Mucosa of stomach (tissue), 1 donor: Measurements from ENCODE around the gene ZNF653.
"Not testable (repeated sequence)": the region's sequence is repeated elsewhere in the genome, so short reads cannot be mapped to it uniquely, and the experiment has no call there.

Experiments used
- H3K27me3 ChIP-seq: one replicate; pipeline ENCODE4 v1.7.0; 2013; ENCODE audit warnings: mild to moderate bottlenecking, low read length; ENCODE audit not compliant: control insufficient read depth, insufficient read depth
- H3K36me3 ChIP-seq: one replicate; pipeline ENCODE4 v1.7.0; 2013; ENCODE audit warnings: low read length; ENCODE audit not compliant: control insufficient read depth, insufficient read depth
- H3K4me1 ChIP-seq: one replicate; pipeline ENCODE4 v1.7.0; 2013; ENCODE audit warnings: mild to moderate bottlenecking, low read length; ENCODE audit not compliant: control insufficient read depth, insufficient read depth
- H3K4me3 ChIP-seq: one replicate; pipeline ENCODE4 v1.7.0; 2013; ENCODE audit warnings: low read length
- H3K9ac ChIP-seq: one replicate; pipeline ENCODE4 v1.7.0; 2013; ENCODE audit warnings: mild to moderate bottlenecking, low read length, moderate library complexity
- H3K9me3 ChIP-seq: one replicate; pipeline ENCODE4 v1.7.0; 2013; ENCODE audit warnings: mild to moderate bottlenecking, low read length, moderate library complexity; ENCODE audit not compliant: control insufficient read depth
- donor health status: Pancreatic carcinoma.

ZNF653 gene

GRCh38 chr19:11475343-11475742 lies 30.3 kb downstream of the ZNF653 start:
- not testable (repeated sequence) for H3K27me3 ChIP-seq, H3K4me1 ChIP-seq, H3K9me3 ChIP-seq, H3K36me3 ChIP-seq, H3K4me3 ChIP-seq, H3K9ac ChIP-seq

DNA sequence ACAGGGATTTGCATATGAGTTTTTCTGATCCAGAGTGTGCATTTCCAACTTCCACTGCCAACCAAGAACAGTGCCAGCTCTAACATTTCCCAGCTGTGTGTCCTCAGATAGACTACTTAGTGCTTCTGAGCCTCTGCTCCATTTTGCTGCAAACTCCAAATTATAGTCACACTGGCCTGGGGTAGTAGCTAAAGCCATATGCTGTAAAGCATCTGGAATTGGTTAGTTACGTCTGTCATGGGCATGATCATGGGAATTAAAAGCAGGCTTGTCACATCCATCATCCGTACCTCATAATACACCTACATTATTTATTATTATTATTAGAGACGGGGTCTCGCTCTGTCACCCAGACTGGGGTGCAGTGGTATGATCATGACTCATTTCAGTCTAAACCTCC lies 31.9 kb downstream of the ZNF653 start:
- Histone ChIP-seq H3K9ac (no peak overlapping the region), H3K36me3 (no peaks in the 10 kb centered on the region), H3K4me1 (no peaks in the 10 kb centered on the region), H3K27me3 (no peaks in the 10 kb centered on the region), H3K9me3 (no peaks in the 10 kb centered on the region), H3K4me3 (no peak overlapping the region)

DNA sequence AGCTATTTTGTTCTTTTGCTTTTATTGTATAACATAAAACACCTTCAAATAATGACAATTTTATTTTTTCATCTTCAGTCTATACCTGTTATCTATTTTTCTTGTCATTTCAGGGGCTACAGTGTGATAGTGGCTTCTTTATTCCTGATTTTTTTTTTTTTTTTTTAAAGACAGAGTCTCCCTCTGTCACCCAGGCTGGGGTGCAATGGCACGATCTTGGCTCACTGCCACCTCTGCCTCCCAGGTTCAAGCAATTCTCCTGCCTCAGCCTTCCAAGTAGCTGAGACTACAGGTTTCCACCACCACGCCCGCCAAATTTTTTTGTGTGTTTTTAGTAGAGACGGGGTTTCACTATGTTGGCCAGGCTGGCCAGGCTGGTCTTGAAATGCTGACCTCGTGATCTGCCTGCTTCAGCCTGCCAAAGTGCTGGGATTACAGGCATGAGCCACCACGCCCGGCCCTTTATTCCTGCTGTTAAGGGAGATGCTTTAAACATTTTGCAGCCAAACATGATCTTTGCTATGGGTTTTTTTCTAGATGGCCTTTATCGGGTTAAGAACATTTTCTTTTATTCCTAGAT lies 37.3 kb downstream of the ZNF653 start:
- not testable (repeated sequence) for H3K9me3 ChIP-seq

GRCh38 chr19:11465600-11465999 lies 40.0 kb downstream of the ZNF653 start:
- Histone ChIP-seq H3K36me3 (no peaks in the 10 kb centered on the region), H3K9me3 (no peaks in the 10 kb centered on the region), H3K4me3 (no peak overlapping the region), H3K9ac (no peak overlapping the region), H3K4me1 (no peaks in the 10 kb centered on the region), H3K27me3 (no peaks in the 10 kb centered on the region)

More for the DNA sequence above, 37.3 kb downstream of the ZNF653 start:
- not testable (repeated sequence) for H3K36me3 ChIP-seq, H3K4me3 ChIP-seq, H3K4me1 ChIP-seq, H3K27me3 ChIP-seq, H3K9ac ChIP-seq

GRCh38 chr19:11464333-11465265 lies 41.0 kb downstream of the ZNF653 start:
- no peak overlapping the region for H3K4me3 ChIP-seq
- no peaks in the 10 kb centered on the region for H3K36me3 ChIP-seq
- H3K9me3 ChIP-seq = no peaks in the 10 kb centered on the region
- H3K4me1 ChIP-seq = no peaks in the 10 kb centered on the region
- no peak overlapping the region for H3K9ac ChIP-seq
- H3K27me3 ChIP-seq = no peaks in the 10 kb centered on the region

GRCh38 chr19:11463391-11463790 lies 42.2 kb downstream of the ZNF653 start:
- no peaks in the 10 kb centered on the region for H3K9me3 ChIP-seq
- no peak overlapping the region for H3K4me3 ChIP-seq
- H3K9ac ChIP-seq = no peak overlapping the region
- no peaks in the 10 kb centered on the region for H3K36me3 ChIP-seq
- H3K27me3 ChIP-seq = no peaks in the 10 kb centered on the region
- no peaks in the 10 kb centered on the region for H3K4me1 ChIP-seq

- Histone ChIP-seq H3K4me1 (no peaks in the 10 kb centered on the region), H3K36me3 (no peaks in the 10 kb centered on the region), H3K9ac (no peak overlapping the region), H3K4me3 (no peak overlapping the region), H3K9me3 (no peaks in the 10 kb centered on the region), H3K27me3 (no peaks in the 10 kb centered on the region)
Measured at GRCh38 chr19:11461453-11461852, 44.2 kb downstream of the ZNF653 start.

DNA sequence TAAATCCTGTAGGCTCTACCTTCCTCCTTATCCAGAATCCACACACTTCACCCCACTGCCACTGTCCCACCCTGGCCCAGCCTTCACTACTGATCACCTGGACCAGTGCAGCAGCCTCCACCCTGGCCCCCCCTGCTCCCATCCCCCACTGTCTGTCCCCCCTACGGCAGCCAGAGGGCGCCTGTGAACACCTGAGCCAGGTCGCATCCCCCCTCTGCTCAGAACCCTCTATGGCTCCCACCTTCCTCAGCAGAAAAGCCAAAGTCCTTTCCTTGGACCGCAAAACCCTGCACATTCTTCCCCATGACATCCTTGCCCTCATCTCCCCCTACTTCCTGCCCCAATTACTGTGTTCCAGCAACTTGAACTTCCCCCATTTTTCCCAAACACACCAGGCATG lies 45.4 kb downstream of the ZNF653 start:
- Histone ChIP-seq H3K4me3 (no peak overlapping the region), H3K4me1 (no peaks in the 10 kb centered on the region), H3K27me3 (no peaks in the 10 kb centered on the region), H3K9me3 (no peaks in the 10 kb centered on the region), H3K36me3 (no peaks in the 10 kb centered on the region), H3K9ac (no peak overlapping the region)

DNA sequence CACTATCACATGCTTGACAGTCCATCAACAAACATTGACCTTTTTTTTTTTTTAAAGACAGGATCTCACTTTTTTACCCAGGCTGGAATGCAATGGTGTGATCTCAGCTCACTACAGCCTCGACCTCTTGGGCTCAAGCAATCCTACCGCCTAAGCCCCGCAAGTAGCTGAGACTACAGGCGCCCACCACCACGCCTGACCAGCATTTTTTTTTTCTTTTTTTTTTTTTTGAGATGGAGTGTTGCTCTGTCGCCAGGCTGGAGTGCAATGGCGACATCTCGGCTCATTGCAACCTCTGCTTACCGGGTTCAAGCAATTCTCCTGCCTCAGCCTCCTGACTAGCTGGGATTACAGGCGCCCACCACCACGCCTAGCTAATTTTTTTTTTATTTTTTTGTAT lies 46.7 kb downstream of the ZNF653 start:
- H3K36me3 ChIP-seq, H3K4me3 ChIP-seq, H3K4me1 ChIP-seq, H3K9ac ChIP-seq, H3K9me3 ChIP-seq, H3K27me3 ChIP-seq: not testable (repeated sequence)

GRCh38 chr19:11458236-11458900 lies 47.3 kb downstream of the ZNF653 start:
- Histone ChIP-seq H3K27me3 (no peaks in the 10 kb centered on the region), H3K9ac (no peak overlapping the region), H3K36me3 (no peaks in the 10 kb centered on the region), H3K4me1 (no peaks in the 10 kb centered on the region), H3K9me3 (no peaks in the 10 kb centered on the region), H3K4me3 (no peak overlapping the region)

DNA sequence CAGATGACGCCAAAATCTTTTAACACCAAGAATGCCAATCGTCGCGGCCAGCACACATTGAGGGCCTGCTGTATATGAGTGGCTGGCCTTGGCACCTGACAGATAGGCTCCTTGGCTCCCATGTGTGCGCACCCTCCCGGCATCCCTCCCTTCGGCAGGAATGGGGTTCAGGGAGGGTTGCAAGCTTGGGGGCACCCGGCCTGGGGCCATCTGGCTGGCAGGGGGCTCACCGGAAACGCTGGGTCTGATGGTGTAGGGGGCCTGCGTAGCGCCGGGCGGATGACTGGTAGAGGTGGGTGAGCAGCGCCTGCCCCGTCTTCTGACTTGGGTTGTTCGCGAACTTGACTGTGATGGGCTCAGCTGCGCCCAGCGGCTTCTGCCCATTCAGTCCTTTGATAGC lies 47.8 kb downstream of the ZNF653 start:
- no peaks in the 10 kb centered on the region for H3K27me3 ChIP-seq
- H3K4me3 ChIP-seq = no peak overlapping the region
- H3K4me1 ChIP-seq = no peaks in the 10 kb centered on the region
- no peaks in the 10 kb centered on the region for H3K36me3 ChIP-seq
- H3K9ac ChIP-seq = no peak overlapping the region
- no peaks in the 10 kb centered on the region for H3K9me3 ChIP-seq

GRCh38 chr19:11457115-11457514 lies 48.5 kb downstream of the ZNF653 start:
- H3K9me3 ChIP-seq = no peaks in the 10 kb centered on the region
- no peaks in the 10 kb centered on the region for H3K4me1 ChIP-seq
- no peak overlapping the region for H3K9ac ChIP-seq
- no peak overlapping the region for H3K4me3 ChIP-seq
- no peaks in the 10 kb centered on the region for H3K27me3 ChIP-seq
- no peaks in the 10 kb centered on the region for H3K36me3 ChIP-seq
